KMS-11 (cell line): Measurements from ENCODE around the gene PHC1.
"Not testable (repeated sequence)": the region's sequence is repeated elsewhere in the genome, so short reads cannot be mapped to it uniquely, and the experiment has no call there.

ENCODE experiments used
- H2AFZ ChIP-seq: fragments of 200-600 bp; sonication (generic); 2 replicates; pipeline ENCODE4 v1.6.1; 2016; ENCODE audit warnings: antibody characterized with exemption, mixed run types, low read depth
- H3K27ac ChIP-seq: fragments of 200-600 bp; sonication (generic); 2 replicates; pipeline ENCODE4 v1.6.1; 2016; ENCODE audit warnings: mild to moderate bottlenecking, mixed run types
- H3K27me3 ChIP-seq: fragments of 200-600 bp; sonication (generic); 2 replicates; pipeline ENCODE4 v1.6.1; 2017; ENCODE audit warnings: mild to moderate bottlenecking, low read depth, mixed run types, moderate library complexity; ENCODE audit not compliant: insufficient read depth
- H3K36me3 ChIP-seq: fragments of 200-600 bp; sonication (generic); 2 replicates; pipeline ENCODE4 v1.6.1; 2017; ENCODE audit warnings: mild to moderate bottlenecking, mixed run types; ENCODE audit not compliant: insufficient read depth
- H3K4me1 ChIP-seq: fragments of 200-600 bp; sonication (generic); 2 replicates; pipeline ENCODE4 v1.6.1; 2016; ENCODE audit warnings: mild to moderate bottlenecking, low read depth, mixed run types; ENCODE audit not compliant: poor library complexity, severe bottlenecking
- H3K4me2 ChIP-seq: fragments of 200-600 bp; sonication (generic); 2 replicates; pipeline ENCODE4 v1.7.0; 2016; ENCODE audit warnings: mild to moderate bottlenecking, mixed run types
- H3K4me3 ChIP-seq: fragments of 200-600 bp; sonication (generic); IDR thresholded peaks from 2 replicates; pipeline ENCODE4 v1.6.1; 2017; ENCODE audit warnings: low read depth, low read length, mixed read lengths; ENCODE audit not compliant: insufficient read depth
- H3K79me2 ChIP-seq: fragments of 200-600 bp; sonication (generic); 2 replicates; pipeline ENCODE4 v1.6.1; 2016; ENCODE audit warnings: low read depth, mixed run types; ENCODE audit not compliant: insufficient read depth
- H3K9ac ChIP-seq: fragments of 200-600 bp; sonication (generic); 2 replicates; pipeline ENCODE4 v1.6.1; 2016; ENCODE audit warnings: mild to moderate bottlenecking, mixed run types
- H4K20me1 ChIP-seq: fragments of 200-600 bp; sonication (generic); 2 replicates; pipeline ENCODE4 v1.6.1; 2016; ENCODE audit warnings: mild to moderate bottlenecking, mixed run types; ENCODE audit not compliant: insufficient read depth
- TF ChIP-seq, protein P1 (sequence below): fragments of 200-600 bp; sonication (generic); conservative IDR thresholded peaks from 2 replicates; pipeline ENCODE4 v1.6.1; 2017; ENCODE audit warnings: low read depth, mild to moderate bottlenecking, antibody characterized with exemption, low read length, moderate library complexity, mixed read lengths

Gene PHC1

DNA sequence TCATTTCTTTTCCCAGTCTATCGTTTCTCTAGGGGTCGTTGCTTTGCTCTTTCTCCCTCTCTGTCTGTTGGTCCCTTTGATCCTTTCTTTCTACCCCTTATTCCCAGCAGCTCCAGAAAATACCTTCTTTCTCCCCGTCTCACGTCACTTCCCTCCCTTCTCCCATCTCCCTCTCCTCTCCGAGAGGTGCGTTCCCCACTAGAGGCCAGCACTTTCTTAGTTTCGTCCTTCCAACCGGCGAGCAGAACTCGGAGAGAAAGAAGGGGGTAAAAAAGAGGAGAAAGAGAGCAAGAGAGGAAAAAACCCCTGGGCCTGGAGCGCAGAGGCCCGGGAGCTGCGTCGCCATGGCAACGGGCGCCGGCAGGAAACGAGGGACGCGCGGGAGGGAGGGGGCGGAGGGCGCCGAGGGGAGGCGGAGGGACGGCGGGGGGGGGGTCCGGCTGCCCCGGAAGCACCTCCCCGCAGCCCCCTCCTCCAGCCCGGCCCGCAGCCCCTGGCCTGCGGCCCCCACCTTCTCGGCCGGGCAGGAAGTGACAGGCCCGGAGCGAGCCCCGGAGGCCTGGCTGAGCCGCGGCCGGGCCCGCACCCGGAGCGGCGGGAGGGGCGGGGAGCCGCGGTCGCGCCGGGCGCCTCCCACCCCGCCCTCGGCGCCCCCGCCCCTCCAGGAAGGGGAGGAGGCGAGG is at the start of gene PHC1:
TSS of gene PHC1 (plus strand) at position 477 of the 683 bp plus-strand sequence. CDS start 3,169 bp downstream, outside the sequence.
- H3K4me2 ChIP-seq, result peak within 1 kb of the TSS; percentile 97
- H3K4me1 ChIP-seq, result peaks cover 13% of the 10 kb centered on the region
- not testable (repeated sequence) for H3K9ac ChIP-seq, H3K79me2 ChIP-seq, H3K27me3 ChIP-seq, H4K20me1 ChIP-seq, H3K27ac ChIP-seq, H3K36me3 ChIP-seq, H3K4me3 ChIP-seq
- H2AFZ ChIP-seq, result peak within 1 kb of the TSS; percentile 100
- TF ChIP-seq, protein P1, sequence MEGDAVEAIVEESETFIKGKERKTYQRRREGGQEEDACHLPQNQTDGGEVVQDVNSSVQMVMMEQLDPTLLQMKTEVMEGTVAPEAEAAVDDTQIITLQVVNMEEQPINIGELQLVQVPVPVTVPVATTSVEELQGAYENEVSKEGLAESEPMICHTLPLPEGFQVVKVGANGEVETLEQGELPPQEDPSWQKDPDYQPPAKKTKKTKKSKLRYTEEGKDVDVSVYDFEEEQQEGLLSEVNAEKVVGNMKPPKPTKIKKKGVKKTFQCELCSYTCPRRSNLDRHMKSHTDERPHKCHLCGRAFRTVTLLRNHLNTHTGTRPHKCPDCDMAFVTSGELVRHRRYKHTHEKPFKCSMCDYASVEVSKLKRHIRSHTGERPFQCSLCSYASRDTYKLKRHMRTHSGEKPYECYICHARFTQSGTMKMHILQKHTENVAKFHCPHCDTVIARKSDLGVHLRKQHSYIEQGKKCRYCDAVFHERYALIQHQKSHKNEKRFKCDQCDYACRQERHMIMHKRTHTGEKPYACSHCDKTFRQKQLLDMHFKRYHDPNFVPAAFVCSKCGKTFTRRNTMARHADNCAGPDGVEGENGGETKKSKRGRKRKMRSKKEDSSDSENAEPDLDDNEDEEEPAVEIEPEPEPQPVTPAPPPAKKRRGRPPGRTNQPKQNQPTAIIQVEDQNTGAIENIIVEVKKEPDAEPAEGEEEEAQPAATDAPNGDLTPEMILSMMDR, result 0 out of 2 replicates have a peak, but pooled peaks have one; percentile 22

DNA sequence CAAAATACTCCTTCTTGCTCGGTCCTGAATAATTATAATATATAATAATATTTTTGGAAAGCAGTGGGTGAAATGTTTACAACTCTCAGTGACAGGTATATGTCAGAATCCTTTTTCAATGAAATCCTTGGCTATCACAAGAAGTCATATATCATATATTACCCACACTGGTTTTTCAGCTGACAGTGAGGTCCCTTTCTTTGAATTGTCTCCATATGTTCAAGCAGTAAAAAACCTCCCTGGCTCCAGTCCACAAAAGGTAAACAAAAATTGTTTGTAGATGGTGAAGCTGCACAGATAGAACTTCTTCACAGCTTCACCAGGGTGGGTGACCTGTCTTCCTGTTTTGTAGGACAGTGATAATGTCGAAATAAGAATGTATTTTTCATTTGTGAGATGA is 47.9 kb upstream of the PHC1 start:
- H3K4me2 ChIP-seq, result no peak overlapping the region
- H3K27me3 ChIP-seq, result no peaks in the 10 kb centered on the region
- H3K4me3 ChIP-seq, result no peak overlapping the region
- no peak overlapping the region for H2AFZ ChIP-seq
- no peaks in the 10 kb centered on the region for H3K4me1 ChIP-seq
- no peak overlapping the region for H3K9ac ChIP-seq
- no peaks in the 10 kb centered on the region for H3K79me2 ChIP-seq
- H4K20me1 ChIP-seq, result no peaks in the 10 kb centered on the region
- H3K36me3 ChIP-seq, result no peaks in the 10 kb centered on the region
- H3K27ac ChIP-seq, result no peak overlapping the region
- TF ChIP-seq, protein P1, result no peak

- Histone ChIP-seq H4K20me1 (no peaks in the 10 kb centered on the region), H2AFZ (no peak overlapping the region)
- TF ChIP-seq, protein P1, result no peak
Measured at GRCh38 chr12:8867009-8867408, 47.3 kb upstream of the PHC1 start.

DNA sequence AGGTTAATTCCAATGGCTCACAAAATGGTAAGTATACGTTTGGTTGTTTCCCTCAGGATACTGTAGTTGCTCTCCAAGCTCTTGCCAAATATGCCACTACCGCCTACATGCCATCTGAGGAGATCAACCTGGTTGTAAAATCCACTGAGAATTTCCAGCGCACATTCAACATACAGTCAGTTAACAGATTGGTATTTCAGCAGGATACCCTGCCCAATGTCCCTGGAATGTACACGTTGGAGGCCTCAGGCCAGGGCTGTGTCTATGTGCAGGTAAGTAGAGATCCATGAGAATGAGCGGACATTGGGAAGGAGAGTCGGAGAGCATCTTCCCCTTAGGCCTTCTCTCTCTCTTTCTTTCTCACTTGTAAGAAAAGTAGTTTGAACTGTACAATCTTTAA is 46.5 kb upstream of the PHC1 start:
- Histone ChIP-seq H3K4me3 (no peak overlapping the region), H3K27ac (no peak overlapping the region), H3K9ac (no peak overlapping the region), H3K4me1 (no peaks in the 10 kb centered on the region), H2AFZ (no peak overlapping the region), H3K4me2 (no peak overlapping the region), H3K79me2 (no peaks in the 10 kb centered on the region), H4K20me1 (no peaks in the 10 kb centered on the region), H3K27me3 (no peaks in the 10 kb centered on the region), H3K36me3 (no peaks in the 10 kb centered on the region)
- TF ChIP-seq, protein P1, result no peak

More at GRCh38 chr12:8867009-8867408, 47.3 kb upstream of the PHC1 start:
- H3K79me2 ChIP-seq, result no peaks in the 10 kb centered on the region
- no peak overlapping the region for H3K4me2 ChIP-seq
- H3K27ac ChIP-seq, result no peak overlapping the region
- H3K27me3 ChIP-seq, result no peaks in the 10 kb centered on the region
- no peak overlapping the region for H3K9ac ChIP-seq
- H3K4me3 ChIP-seq, result no peak overlapping the region
- no peaks in the 10 kb centered on the region for H3K4me1 ChIP-seq
- H3K36me3 ChIP-seq, result no peaks in the 10 kb centered on the region
